22Rv1 (cell line): ENCODE results near the gene WDSUB1.

Experiments
- ZFX ChIP-seq: fragments of 450-650 bp; IDR thresholded peaks from 2 replicates; pipeline ENCODE4 v1.6.1; 2017; ENCODE audit warnings: antibody characterized with exemption, borderline replicate concordance
- TF ChIP-seq, protein P1 (sequence below): fragments of 450-650 bp; IDR thresholded peaks from 2 replicates; pipeline ENCODE4 v1.5.1; 2017; ENCODE audit warnings: mild to moderate bottlenecking

DNA sequence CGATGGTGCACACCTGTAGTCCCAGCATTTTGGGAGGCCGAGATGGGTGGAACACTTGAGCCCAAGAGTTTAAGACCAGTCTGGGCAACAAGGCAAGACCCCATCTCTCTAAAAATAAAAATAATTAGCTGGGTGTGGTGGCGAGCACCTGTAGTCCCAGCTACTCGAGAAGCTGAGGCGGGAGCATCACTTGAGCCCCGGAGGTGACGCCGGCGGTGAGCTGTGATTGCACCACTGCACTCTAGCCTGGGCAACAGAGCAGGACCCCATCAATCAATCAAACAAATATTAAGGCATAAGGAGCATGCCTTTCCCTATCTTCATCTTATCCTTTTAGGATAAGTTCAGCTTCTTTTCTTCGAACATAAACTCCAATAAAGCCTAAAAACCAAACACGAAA is 1.1 kb downstream of the WDSUB1 start:
- TF ChIP-seq, protein P1, sequence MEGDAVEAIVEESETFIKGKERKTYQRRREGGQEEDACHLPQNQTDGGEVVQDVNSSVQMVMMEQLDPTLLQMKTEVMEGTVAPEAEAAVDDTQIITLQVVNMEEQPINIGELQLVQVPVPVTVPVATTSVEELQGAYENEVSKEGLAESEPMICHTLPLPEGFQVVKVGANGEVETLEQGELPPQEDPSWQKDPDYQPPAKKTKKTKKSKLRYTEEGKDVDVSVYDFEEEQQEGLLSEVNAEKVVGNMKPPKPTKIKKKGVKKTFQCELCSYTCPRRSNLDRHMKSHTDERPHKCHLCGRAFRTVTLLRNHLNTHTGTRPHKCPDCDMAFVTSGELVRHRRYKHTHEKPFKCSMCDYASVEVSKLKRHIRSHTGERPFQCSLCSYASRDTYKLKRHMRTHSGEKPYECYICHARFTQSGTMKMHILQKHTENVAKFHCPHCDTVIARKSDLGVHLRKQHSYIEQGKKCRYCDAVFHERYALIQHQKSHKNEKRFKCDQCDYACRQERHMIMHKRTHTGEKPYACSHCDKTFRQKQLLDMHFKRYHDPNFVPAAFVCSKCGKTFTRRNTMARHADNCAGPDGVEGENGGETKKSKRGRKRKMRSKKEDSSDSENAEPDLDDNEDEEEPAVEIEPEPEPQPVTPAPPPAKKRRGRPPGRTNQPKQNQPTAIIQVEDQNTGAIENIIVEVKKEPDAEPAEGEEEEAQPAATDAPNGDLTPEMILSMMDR, result no peak
- TF ChIP-seq ZFX, result no peak
